EL (cell line): ENCODE results near the gene POLR1E.
A peak's percentile ranks its signal among the peaks of the same experiment; 100 is the strongest.
"Not testable (repeated sequence)": the region's sequence is repeated elsewhere in the genome, so short reads cannot be mapped to it uniquely, and the experiment has no call there.

ENCODE experiments used
- DNase-seq: peaks from one replicate; pipeline ENCODE4 v3.0.0-alpha.2; 2016

POLR1E gene

GRCh38 chr9:37465249-37466036, 20.3 kb upstream of the POLR1E start, which contains the start of gene ZBTB5:
Gene ZBTB5, minus strand, starts transcription at chr9:37465450. Its CDS starts 22,899 bp downstream, at chr9:37442551.
- peak; percentile 100 for DNase-seq

DNA sequence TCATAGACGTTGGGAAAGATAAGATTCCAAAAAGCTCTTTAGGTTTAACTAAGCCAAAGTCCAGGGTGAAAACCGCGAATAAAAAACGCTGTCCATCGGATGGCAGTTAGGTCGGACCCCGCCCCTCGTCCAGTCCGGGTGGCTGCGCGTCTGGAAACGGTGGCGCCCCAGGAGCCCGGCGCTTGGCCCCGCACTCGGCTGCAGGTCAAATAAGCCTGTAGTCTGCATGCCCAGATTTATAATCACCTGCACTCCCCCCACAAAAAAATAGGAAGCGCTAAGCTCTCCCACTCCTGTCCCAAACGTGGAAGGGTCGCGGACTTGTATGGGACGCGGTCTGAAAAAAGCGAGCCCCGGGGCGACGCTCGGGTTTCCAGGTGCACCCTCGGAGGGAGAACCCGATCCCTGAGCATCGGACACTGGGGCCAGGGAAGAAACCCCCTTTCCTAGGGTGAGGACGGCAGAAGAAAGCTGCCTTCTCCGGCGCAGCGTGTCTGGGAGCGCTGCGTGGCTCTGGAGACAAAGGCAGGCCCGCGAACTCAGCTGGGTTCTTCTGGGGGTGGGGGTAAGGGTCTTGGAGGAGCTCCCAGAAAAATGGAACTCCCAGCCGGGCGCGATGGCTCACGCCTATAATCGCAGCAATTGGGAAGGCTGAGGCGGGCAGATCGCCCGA, 19.6 kb upstream of the POLR1E start:
- DNase-seq, result peak; percentile 91

DNA sequence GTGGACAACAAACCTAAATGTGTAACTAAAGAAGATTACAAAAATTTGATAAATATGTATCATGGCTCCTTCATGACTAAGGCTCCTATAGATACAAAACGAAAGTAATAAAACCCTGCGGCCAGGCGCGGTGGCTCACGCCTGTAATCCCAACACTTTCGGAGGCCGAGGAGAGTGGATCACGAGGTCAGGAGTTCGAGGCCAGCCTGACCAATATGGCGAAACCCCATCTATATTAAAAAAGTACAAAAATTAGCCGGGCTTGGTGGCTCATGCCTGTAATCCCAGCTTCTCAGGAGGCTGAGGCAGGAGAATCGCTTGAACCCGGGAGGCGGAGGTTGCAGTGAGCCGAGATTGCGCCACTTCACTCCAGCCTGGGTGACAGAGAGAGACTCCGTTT, 18.2 kb upstream of the POLR1E start:
- not testable (repeated sequence) for DNase-seq

GRCh38 chr9:37468620-37469019, 17.1 kb upstream of the POLR1E start:
- no peak for DNase-seq

DNA sequence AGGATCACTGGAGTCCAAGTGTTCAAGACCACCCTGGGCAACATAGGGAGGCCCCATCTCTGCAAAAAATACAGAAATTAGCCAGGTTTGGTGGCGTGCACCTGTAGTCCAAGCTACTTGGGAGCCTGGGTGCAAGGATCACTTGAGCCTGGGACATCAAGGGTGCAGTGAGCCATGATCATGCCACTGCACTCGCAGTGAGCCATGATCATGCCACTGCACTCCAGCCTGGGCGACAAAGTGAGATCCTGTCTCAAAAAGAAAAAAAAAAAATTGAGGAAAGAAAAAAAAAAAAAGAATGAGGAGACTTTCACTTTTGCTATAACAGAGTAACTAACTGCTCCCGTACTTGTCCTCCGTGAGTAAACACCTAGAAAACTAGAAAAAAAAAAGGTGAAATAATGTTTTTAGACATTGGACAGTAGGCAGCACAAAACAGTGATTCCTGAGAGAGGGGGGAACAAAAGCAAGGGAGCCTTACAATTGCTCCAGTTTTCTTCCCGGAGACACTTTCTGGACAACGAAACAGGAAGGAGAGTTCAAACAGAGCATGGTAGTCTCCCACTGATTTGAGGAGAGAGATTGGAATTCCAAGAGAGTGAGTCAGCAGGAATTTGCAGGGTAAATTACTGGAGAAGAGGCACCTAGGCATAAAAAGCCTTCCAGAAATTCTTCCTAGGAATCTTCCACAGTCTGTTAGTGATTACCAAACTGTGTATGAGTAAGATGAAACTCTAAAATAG, 13.6 kb upstream of the POLR1E start:
- peak; percentile 99 for DNase-seq

GRCh38 chr9:37473982-37474381, 11.8 kb upstream of the POLR1E start:
- not testable (repeated sequence) for DNase-seq

GRCh38 chr9:37474438-37474837, 11.3 kb upstream of the POLR1E start:
- no peak for DNase-seq

DNA sequence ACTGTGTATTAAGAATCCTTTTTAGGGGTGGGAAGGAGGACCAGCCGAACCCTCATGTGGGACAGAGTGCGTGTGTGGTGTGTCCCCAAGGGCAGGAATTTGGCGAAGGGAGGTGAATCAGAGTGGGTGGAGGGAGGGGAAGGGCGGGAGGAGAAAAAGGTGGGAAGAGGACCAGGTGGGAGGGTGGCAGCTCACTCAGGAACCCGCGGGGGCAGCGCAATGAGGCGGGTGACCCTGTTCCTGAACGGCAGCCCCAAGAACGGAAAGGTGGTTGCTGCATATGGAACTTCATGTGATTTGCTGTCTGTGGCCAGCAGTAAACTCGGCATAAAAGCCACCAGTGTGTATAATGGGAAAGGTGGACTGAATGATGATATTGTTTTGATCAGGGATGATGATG, 8.8 kb upstream of the POLR1E start:
- no peak for DNase-seq

- peak; percentile 40 for DNase-seq
Observed at GRCh38 chr9:37477443-37477842, 8.3 kb upstream of the POLR1E start.

- not testable (repeated sequence) for DNase-seq
Observed at GRCh38 chr9:37477987-37478619, 7.6 kb upstream of the POLR1E start.

DNA sequence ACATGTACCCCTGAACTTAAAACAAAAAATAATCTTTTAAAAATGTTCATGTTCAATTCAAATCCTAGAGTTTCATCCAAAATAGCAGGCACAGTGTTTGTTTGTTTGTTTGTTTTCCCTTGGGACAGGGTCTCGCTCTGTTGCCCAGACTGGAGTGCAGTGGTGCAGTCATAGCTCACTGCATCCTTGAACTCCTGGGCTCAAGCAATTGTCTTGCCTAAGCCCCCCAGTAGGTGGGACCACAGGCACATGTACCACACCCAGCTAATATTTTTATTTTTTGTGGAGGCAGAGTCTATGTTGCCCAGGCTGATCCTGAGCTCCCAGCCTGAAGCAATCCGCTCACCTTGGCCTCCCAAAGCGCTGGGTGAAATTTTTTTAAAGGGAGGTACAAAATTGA, 5.0 kb upstream of the POLR1E start:
- no peak for DNase-seq

DNA sequence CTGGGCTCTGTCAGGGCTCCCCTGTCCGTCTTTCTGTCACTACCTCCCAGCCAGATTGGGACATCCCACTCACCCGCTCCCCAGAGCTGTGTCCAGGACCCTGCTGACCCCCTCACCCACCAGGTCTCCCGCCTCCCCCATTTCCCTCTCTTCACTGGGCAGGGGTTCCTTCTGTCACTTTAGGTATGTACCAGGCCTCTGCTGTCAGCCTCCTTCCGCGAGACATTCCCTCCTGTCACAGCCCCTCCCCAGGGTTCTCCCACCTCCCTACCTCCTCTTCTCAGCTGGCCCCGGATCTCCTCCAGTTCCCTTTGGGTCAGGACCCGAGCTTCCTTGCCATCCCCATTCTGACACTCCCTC, 488 bp downstream of the POLR1E start:
- no peak for DNase-seq

- peak; percentile 91 for DNase-seq
Observed at GRCh38 chr9:37486616-37487548, 1.1 kb downstream of the POLR1E start.

- no peak for DNase-seq
Observed at GRCh38 chr9:37491939-37492338, 6.2 kb downstream of the POLR1E start.

DNA sequence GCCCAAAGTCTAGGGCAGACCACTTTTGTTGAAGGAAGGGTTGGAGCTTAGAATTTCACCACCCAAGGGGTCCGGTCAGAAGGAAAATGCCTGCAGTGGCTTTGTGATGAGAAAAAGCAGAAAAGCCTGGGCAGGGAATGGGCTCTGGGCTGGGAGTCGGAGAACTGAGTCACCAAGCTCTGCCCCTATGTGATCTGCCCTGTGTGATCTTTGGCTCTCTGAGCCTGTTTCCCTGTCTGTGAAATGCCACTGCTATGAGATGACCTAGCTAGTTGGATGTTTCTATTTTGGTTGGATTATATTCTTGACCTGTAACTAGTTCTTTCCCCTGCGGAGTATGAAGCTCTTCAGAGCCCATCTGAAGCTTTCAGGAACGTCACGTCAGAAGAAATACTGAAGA, 9.8 kb downstream of the POLR1E start:
- DNase-seq, result no peak

GRCh38 chr9:37496020-37496419, 10.3 kb downstream of the POLR1E start:
- no peak for DNase-seq

- no peak for DNase-seq
Observed at GRCh38 chr9:37497320-37497719, 11.6 kb downstream of the POLR1E start.

- no peak for DNase-seq
Observed at GRCh38 chr9:37498457-37498856, 12.7 kb downstream of the POLR1E start.

GRCh38 chr9:37499297-37499696, 13.5 kb downstream of the POLR1E start:
- no peak for DNase-seq

DNA sequence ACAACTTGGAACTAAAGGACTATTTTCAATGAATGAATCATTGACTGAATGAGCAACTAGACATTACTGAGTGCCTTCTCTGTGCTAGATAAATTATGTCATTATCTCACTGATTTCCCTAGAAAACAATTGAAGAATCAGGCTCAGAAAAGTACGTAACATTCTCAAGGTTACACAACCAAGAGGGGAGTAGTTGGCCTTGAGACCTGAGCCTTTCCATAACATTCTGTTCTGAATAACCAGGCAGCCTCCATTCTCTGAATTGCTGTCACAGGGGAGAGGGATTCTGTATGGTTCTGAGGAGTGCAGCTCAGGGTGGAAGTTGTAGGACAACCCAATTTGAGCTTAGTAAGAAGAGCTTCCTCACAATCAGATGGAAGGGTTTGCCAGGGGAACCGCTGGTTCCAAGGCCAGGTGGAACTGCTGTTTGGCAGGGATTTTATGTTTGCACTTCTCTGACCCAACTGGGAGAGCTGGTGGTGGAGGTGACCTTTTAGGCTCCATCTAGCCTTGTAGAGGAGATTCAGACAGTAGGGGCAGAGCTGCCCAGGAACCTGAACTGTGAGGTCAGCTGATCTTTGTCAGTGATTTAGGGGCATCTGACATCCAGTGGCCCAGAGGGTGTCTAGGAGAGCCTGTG, 16.3 kb downstream of the POLR1E start:
- no peak for DNase-seq

- peak; percentile 32 for DNase-seq
Observed at GRCh38 chr9:37503736-37504135, 18.0 kb downstream of the POLR1E start.

DNA sequence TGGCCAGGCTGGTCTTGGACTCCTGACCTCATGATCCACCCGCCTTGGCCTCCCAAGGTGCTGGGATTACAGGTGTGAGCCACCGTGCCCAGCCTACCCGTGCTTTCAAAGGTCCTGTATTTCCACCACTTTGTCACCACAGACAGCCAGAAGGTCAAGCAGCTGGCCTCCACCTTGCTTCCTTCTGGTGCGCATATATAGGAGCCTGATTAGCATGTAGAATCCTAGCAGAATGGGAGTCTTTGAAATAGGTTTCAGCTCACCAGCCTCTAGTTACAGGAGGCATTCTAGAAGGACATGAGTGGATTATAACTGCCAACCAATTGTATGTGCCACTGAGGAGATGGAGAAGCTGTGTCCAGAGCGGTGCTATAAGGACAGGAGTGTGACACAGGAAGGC, 18.9 kb downstream of the POLR1E start:
- DNase-seq, result no peak
